Keratinocyte (primary cell): ENCODE data around the gene RERG. TPM values are rescaled to one million over a fixed set of nuclear protein-coding genes. Genes with fewer than 3 reads are reported as not detected.

Source experiments
- DNase-seq: peaks from one replicate; pipeline ENCODE4 v3.0.0-alpha.2; 2011; ENCODE audit warnings: low read depth, missing footprints, low spot score
- FAIRE-seq: peaks from 2 replicates; lab custom pipeline; 2011; peaks lifted over from hg19 to GRCh38; lab: Jason Lieb, UNC
- H2AFZ ChIP-seq: 2 replicates; pipeline ENCODE4 v1.6.0; 2012; ENCODE audit warnings: low read length, control low read depth, inconsistent platforms; ENCODE audit not compliant: control insufficient read depth
- H3K27ac ChIP-seq: 2 replicates; pipeline ENCODE4 v1.5.1; 2011; ENCODE audit warnings: low read length; ENCODE audit not compliant: control insufficient read depth, insufficient read depth
- H3K27me3 ChIP-seq: 3 replicates; pipeline ENCODE4 v1.6.0; 2011; ENCODE audit warnings: low read length; ENCODE audit not compliant: control insufficient read depth, insufficient read depth; ENCODE audit errors: extremely low read depth
- H3K36me3 ChIP-seq, 2 experiments: 2 replicates in 1 of 2; 3 replicates in 1 of 2; pipeline ENCODE4 v1.5.1; 2011; ENCODE audit warnings: low read length in 2 of 2, mild to moderate bottlenecking in 1 of 2; ENCODE audit not compliant: control insufficient read depth in 2 of 2, insufficient read depth in 2 of 2; ENCODE audit errors: extremely low read depth in 1 of 2
- H3K4me1 ChIP-seq: 3 replicates; pipeline ENCODE4 v1.5.1; 2011; ENCODE audit warnings: low read length; ENCODE audit not compliant: control insufficient read depth, insufficient read depth; ENCODE audit errors: extremely low read depth
- H3K4me2 ChIP-seq: 3 replicates; pipeline ENCODE4 v1.6.0; 2011; ENCODE audit warnings: low read depth, low read length; ENCODE audit not compliant: control insufficient read depth, insufficient read depth; ENCODE audit errors: extremely low read depth
- H3K4me3 ChIP-seq, 3 experiments: fragments of 200-600 bp in 1 of 3; sonication (generic) in 1 of 3; 2 replicates in 2 of 3; 3 replicates in 1 of 3; pipeline ENCODE4 v1.5.1; 2011 to 2016; ENCODE audit warnings: low read length in 3 of 3, mild to moderate bottlenecking in 3 of 3, control low read depth in 2 of 3, inconsistent platforms in 1 of 3, low read depth in 1 of 3, mixed read lengths in 1 of 3, mixed run types in 1 of 3, moderate library complexity in 1 of 3; ENCODE audit not compliant: control insufficient read depth in 2 of 3, insufficient read depth in 2 of 3; ENCODE audit errors: extremely low read depth in 1 of 3
- H3K79me2 ChIP-seq: 2 replicates; pipeline ENCODE4 v1.6.0; 2012; ENCODE audit warnings: low read length; ENCODE audit not compliant: control insufficient read depth, insufficient read depth
- H3K9ac ChIP-seq: 3 replicates; pipeline ENCODE4 v1.6.0; 2011; ENCODE audit warnings: low read length; ENCODE audit not compliant: control insufficient read depth, insufficient read depth; ENCODE audit errors: extremely low read depth
- H3K9me1 ChIP-seq: 3 replicates; pipeline ENCODE4 v1.6.0; 2011; ENCODE audit warnings: low read length; ENCODE audit not compliant: control insufficient read depth, insufficient read depth; ENCODE audit errors: extremely low read depth
- H3K9me3 ChIP-seq: 2 replicates; pipeline ENCODE4 v1.5.1; 2012; ENCODE audit warnings: low read depth, low read length; ENCODE audit not compliant: control insufficient read depth
- H4K20me1 ChIP-seq: 3 replicates; pipeline ENCODE4 v1.6.0; 2011; ENCODE audit warnings: low read length; ENCODE audit not compliant: control insufficient read depth, insufficient read depth; ENCODE audit errors: extremely low read depth
- EZH2 ChIP-seq: IDR thresholded peaks from one replicate; pipeline ENCODE4 v1.6.1; 2012; ENCODE audit warnings: inconsistent platforms, mild to moderate bottlenecking, low read length, moderate library complexity
- dilution Hi-C: fragments of 300-500 bp; cut with MboI; formaldehyde crosslinking; loops from one replicate; pipeline ENCODE4 v1.7.0; 2020; ENCODE audit warnings: low sequenced_read_pairs; ENCODE audit not compliant: extremely low pct_ligation_motif_present
- polyA plus RNA-seq, 5 experiments: library from polyadenylated mRNA; depleted of rRNA in 3 of 5; stranded (reverse) in 3 of 5; stranded (forward) in 1 of 5; unstranded in 1 of 5; fragments of >200 nt; gene quantifications; 1 replicate in 1 of 5; 2 replicates in 3 of 5; 3 replicates in 1 of 5; pipeline versions ENCODE4 v1.2.1 to v1.2.3, GENCODE V29; 2011 to 2012; ENCODE audit warnings: missing spikeins in 2 of 5, low read depth in 1 of 5, low replicate concordance in 1 of 5
- TF ChIP-seq, protein P1 (sequence below), 3 experiments: IDR thresholded peaks in 1 of 3; conservative IDR thresholded peaks in 1 of 3; optimal IDR thresholded peaks in 1 of 3; 2 replicates in 2 of 3; 3 replicates in 1 of 3; pipeline versions ENCODE3 to v1.5.1; 2011; ENCODE audit warnings: low read length in 3 of 3, mild to moderate bottlenecking in 3 of 3, moderate library complexity in 2 of 3, control low read depth in 1 of 3, inconsistent platforms in 1 of 3; ENCODE audit not compliant: insufficient read depth in 2 of 3; ENCODE audit errors: extremely low read depth in 1 of 3

The RERG gene
- polyA plus RNA-seq, 1 donor (not counting 4 experiments of a cell fraction or from before 2014, with no cell fraction given) = not detected

DNA sequence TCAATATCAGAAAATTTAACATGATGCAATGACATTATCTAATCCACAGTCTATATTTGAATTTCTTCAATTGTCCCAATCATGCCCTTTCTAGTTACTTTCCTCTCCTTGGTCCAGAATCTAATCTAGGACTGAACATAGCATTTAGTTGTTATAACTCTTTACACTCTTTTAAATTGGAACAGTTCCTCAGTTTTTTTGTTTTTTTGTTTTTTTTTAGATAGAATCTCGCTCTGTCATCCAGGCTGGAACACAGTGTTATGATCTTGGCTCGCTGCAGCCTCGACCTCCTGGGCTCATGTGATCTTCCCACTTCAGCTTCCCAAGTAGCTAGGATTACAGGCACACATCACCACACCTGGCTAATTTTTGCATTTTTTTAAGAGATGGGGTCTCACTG lies 63.1 kb downstream of the RERG start:
- Histone ChIP-seq H2AFZ (no peak overlapping the region), H3K36me3 (no peaks in the 10 kb centered on the region), H3K9me1 (no peaks in the 10 kb centered on the region), H3K4me1 (peaks cover 8% of the 10 kb centered on the region), H3K4me2 (no peak overlapping the region), H3K9ac (no peak overlapping the region), H4K20me1 (no peaks in the 10 kb centered on the region), H3K9me3 (no peaks in the 10 kb centered on the region), H3K27ac (no peak overlapping the region), H3K79me2 (no peaks in the 10 kb centered on the region), H3K27me3 (no peaks in the 10 kb centered on the region), H3K4me3 (no peak overlapping the region)
- dilution Hi-C loops = no loop called here
- TF ChIP-seq EZH2 = no peak
- TF ChIP-seq, protein P1, sequence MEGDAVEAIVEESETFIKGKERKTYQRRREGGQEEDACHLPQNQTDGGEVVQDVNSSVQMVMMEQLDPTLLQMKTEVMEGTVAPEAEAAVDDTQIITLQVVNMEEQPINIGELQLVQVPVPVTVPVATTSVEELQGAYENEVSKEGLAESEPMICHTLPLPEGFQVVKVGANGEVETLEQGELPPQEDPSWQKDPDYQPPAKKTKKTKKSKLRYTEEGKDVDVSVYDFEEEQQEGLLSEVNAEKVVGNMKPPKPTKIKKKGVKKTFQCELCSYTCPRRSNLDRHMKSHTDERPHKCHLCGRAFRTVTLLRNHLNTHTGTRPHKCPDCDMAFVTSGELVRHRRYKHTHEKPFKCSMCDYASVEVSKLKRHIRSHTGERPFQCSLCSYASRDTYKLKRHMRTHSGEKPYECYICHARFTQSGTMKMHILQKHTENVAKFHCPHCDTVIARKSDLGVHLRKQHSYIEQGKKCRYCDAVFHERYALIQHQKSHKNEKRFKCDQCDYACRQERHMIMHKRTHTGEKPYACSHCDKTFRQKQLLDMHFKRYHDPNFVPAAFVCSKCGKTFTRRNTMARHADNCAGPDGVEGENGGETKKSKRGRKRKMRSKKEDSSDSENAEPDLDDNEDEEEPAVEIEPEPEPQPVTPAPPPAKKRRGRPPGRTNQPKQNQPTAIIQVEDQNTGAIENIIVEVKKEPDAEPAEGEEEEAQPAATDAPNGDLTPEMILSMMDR (optimal IDR thresholded peaks at IDR 0.05 in 1 of 3, IDR thresholded peaks at IDR 0.05 in 1 of 3, conservative IDR thresholded peaks at IDR 0.05 in 1 of 3; ENCODE audit: extremely low read depth in 1 of 3, insufficient read depth in 2 of 3, low read length in 3 of 3) = no peak
- FAIRE-seq (no peak), DNase-seq (no peak)

GRCh38 chr12:15157269-15157671 lies 63.9 kb downstream of the RERG start:
- FAIRE-seq = no peak
- TF ChIP-seq, protein P1 (optimal IDR thresholded peaks at IDR 0.05 in 1 of 3, IDR thresholded peaks at IDR 0.05 in 1 of 3, conservative IDR thresholded peaks at IDR 0.05 in 1 of 3; ENCODE audit: extremely low read depth in 1 of 3, insufficient read depth in 2 of 3, low read length in 3 of 3) = no peak
- no peak for TF ChIP-seq EZH2
- H2AFZ ChIP-seq = no peak overlapping the region
- no peaks in the 10 kb centered on the region for H3K9me1 ChIP-seq
- H3K9ac ChIP-seq = no peak overlapping the region
- no peak overlapping the region for H3K4me2 ChIP-seq
- H4K20me1 ChIP-seq = no peaks in the 10 kb centered on the region
- no peaks in the 10 kb centered on the region for H3K9me3 ChIP-seq
- H3K36me3 ChIP-seq = no peaks in the 10 kb centered on the region
- no peak overlapping the region for H3K4me3 ChIP-seq
- H3K4me1 ChIP-seq = peaks cover 5% of the 10 kb centered on the region
- H3K27ac ChIP-seq = no peak overlapping the region
- no peak for DNase-seq
- no peaks in the 10 kb centered on the region for H3K27me3 ChIP-seq
- dilution Hi-C loops = no loop called here
- H3K79me2 ChIP-seq = no peaks in the 10 kb centered on the region
